Nephron progenitor cell (in vitro differentiated cells): ENCODE results near the gene RBM17.

ENCODE experiments used
- DNase-seq: peaks from one replicate; pipeline ENCODE4 v3.0.0; 2021
- H3K27ac Mint-ChIP-seq: 2 replicates; pipeline ENCODE4 v1.8.0; 2021; ENCODE audit warnings: mild to moderate bottlenecking, moderate library complexity, mixed read lengths
- H3K27me3 Mint-ChIP-seq: 2 replicates; pipeline ENCODE4 v1.8.0; 2021; ENCODE audit warnings: mild to moderate bottlenecking, low read depth, mixed read lengths; ENCODE audit not compliant: poor library complexity
- H3K36me3 Mint-ChIP-seq: 2 replicates; pipeline ENCODE4 v1.8.0; 2021; ENCODE audit warnings: low read depth, mixed read lengths
- H3K4me1 Mint-ChIP-seq: 2 replicates; pipeline ENCODE4 v1.8.0; 2021; ENCODE audit warnings: mixed read lengths
- H3K4me3 Mint-ChIP-seq: 2 replicates; pipeline ENCODE4 v1.8.0; 2021; ENCODE audit warnings: mild to moderate bottlenecking, moderate library complexity, mixed read lengths
- H3K9me3 Mint-ChIP-seq: 2 replicates; pipeline ENCODE4 v1.8.0; 2021; ENCODE audit warnings: mild to moderate bottlenecking, moderate library complexity, mixed read lengths
- CTCF ChIP-seq: fragments of 200-600 bp; sonication (generic); IDR thresholded peaks from 2 replicates; pipeline ENCODE4 v1.5.0; 2021; ENCODE audit warnings: antibody characterized with exemption

Gene RBM17

DNA sequence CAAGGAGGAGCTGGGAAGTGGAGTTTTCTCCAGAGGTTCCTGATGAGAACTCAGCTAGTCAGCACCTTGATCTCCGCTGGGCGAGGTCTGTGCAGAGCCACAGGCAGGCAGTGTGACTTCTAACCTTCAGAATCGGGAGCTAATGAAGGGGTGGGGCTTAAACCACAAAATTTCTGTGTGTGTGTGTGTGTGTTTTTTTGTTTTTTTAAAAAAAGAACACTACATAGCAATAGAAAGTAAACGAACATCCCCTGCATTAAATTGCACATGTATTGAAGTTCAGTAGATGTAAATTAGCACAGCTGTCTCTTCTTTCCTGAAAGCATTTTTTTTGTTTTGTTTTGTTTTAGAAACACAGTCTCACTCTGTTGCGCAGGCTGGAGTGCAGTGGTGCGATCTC lies 46.2 kb downstream of the RBM17 start:
- no peak for DNase-seq
- H3K4me1 Mint-ChIP-seq = peaks cover 41% of the 10 kb centered on the region
- H3K27ac Mint-ChIP-seq = no peak overlapping the region
- no peak overlapping the region for H3K4me3 Mint-ChIP-seq
- no peaks in the 10 kb centered on the region for H3K36me3 Mint-ChIP-seq
- peaks cover 39% of the 10 kb centered on the region for H3K27me3 Mint-ChIP-seq
- TF ChIP-seq CTCF = no peak
- H3K9me3 Mint-ChIP-seq = no peaks in the 10 kb centered on the region

GRCh38 chr10:6135589-6136168 lies 46.8 kb downstream of the RBM17 start:
- no peak for TF ChIP-seq CTCF
- DNase-seq = no peak
- Mint-ChIP-seq H3K27ac (no peak overlapping the region), H3K4me1 (peaks cover 44% of the 10 kb centered on the region), H3K36me3 (no peaks in the 10 kb centered on the region), H3K4me3 (no peak overlapping the region), H3K9me3 (no peaks in the 10 kb centered on the region), H3K27me3 (peaks cover 43% of the 10 kb centered on the region)

DNA sequence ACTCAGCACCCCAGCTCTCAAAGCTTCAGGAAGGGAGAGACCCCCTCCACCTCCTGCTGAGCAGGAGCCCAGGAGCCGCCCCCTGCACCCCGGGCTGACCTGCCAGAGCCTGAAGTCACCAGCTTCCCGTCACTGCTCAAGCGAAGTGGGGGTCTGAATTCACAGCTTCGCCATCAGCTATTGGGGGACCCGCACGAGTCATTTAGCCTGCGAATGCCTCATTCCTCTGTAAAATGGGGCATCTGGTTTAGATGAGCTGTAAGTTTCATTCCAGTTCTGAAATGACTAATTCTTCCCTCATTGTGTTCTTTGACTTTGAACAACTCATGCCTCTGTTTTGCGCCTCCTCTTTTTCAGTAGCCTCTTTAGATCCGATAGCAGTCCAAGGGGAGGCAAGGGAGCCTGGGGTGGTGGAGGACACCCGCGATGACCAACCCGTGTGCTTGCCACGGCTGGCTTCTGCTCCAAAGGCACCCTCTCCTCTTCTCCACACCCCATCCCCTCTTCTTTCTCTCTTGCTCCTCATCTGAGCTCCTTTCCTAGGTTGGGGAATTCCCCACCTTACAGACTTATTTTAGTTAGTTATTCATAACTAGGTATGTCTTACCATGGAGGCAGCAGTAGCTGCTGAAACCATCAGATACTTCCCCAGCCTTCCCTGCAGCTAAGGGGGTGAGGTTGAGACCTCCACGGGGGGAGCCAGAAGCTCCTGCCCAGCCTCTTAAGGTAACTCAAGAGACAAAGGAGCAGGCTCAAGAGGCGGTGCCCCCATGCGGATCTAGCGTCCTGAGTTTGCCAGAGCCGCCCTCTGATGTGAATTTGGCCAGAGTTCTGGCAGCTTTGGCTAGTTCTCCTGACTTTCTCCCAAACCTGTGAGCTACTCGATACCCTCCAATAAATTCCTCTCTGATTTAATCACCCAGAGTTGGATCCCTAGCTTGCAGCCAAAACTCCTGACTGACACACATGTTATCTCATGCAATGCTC lies 47.7 kb downstream of the RBM17 start:
- DNase-seq = no peak
- no peaks in the 10 kb centered on the region for H3K9me3 Mint-ChIP-seq
- no peak overlapping the region for H3K4me3 Mint-ChIP-seq
- no peaks in the 10 kb centered on the region for H3K36me3 Mint-ChIP-seq
- peaks cover 52% of the 10 kb centered on the region for H3K4me1 Mint-ChIP-seq
- TF ChIP-seq CTCF = no peak
- peaks cover 44% of the 10 kb centered on the region for H3K27me3 Mint-ChIP-seq
- peak overlapping the region; percentile 74 for H3K27ac Mint-ChIP-seq

- H3K4me1 Mint-ChIP-seq = peaks cover 70% of the 10 kb centered on the region
- TF ChIP-seq CTCF = no peak
- no peak overlapping the region for H3K4me3 Mint-ChIP-seq
- no peak for DNase-seq
- H3K27me3 Mint-ChIP-seq = peaks cover 49% of the 10 kb centered on the region
- no peaks in the 10 kb centered on the region for H3K36me3 Mint-ChIP-seq
- no peak overlapping the region for H3K27ac Mint-ChIP-seq
- no peaks in the 10 kb centered on the region for H3K9me3 Mint-ChIP-seq
These were observed 49.6 kb downstream of the RBM17 start for GRCh38 chr10:6138456-6138855.

- DNase-seq = no peak
- H3K36me3 Mint-ChIP-seq = no peaks in the 10 kb centered on the region
- H3K27ac Mint-ChIP-seq = no peak overlapping the region
- no peak overlapping the region for H3K4me3 Mint-ChIP-seq
- no peak for TF ChIP-seq CTCF
- no peaks in the 10 kb centered on the region for H3K9me3 Mint-ChIP-seq
- peaks cover 49% of the 10 kb centered on the region for H3K27me3 Mint-ChIP-seq
- peaks cover 70% of the 10 kb centered on the region for H3K4me1 Mint-ChIP-seq
These were observed 50.6 kb downstream of the RBM17 start for GRCh38 chr10:6139470-6139869.
